Activated CD4-positive, alpha-beta T cell treated with anti-CD3 and anti-CD28 coated beads, Interleukin-2, amount 10 ng/mL, durations not matched to agents 24 days and 14 days (primary cell): ENCODE data around the gene ITGB5. TPM values are rescaled to one million over a fixed set of nuclear protein-coding genes. Genes with fewer than 3 reads are reported as not detected.
"Not testable (repeated sequence)": the region's sequence is repeated elsewhere in the genome, so short reads cannot be mapped to it uniquely, and the experiment has no call there.

Source experiments
- DNase-seq: peaks from one replicate; pipeline ENCODE4 v3.0.0; 2022
- H3K27ac Mint-ChIP-seq: one replicate; pipeline ENCODE4 v1.8.0; 2022; ENCODE audit warnings: mild to moderate bottlenecking, mixed read lengths
- H3K27me3 Mint-ChIP-seq: one replicate; pipeline ENCODE4 v1.8.0; 2022; ENCODE audit warnings: mixed read lengths
- H3K36me3 Mint-ChIP-seq: one replicate; pipeline ENCODE4 v1.8.0; 2022; ENCODE audit warnings: low read depth, mild to moderate bottlenecking, mixed read lengths
- H3K4me1 Mint-ChIP-seq: one replicate; pipeline ENCODE4 v1.8.0; 2021; ENCODE audit warnings: mixed read lengths
- H3K4me3 Mint-ChIP-seq: one replicate; pipeline ENCODE4 v1.8.0; 2022; ENCODE audit warnings: mild to moderate bottlenecking, moderate library complexity, mixed read lengths
- H3K9me3 Mint-ChIP-seq: one replicate; pipeline ENCODE4 v1.8.0; 2021; ENCODE audit warnings: mixed read lengths
- intact Hi-C: fragments of 100-400 bp; cut with micrococcal nuclease; formaldehyde crosslinking; loops from one replicate; pipeline ENCODE4 v1.15.1; 2023
- total RNA-seq: library from RNA; stranded (reverse); gene quantifications from 2 replicates; pipeline ENCODE4 v1.2.3, GENCODE V29; 2022

ITGB5 gene
- total RNA-seq, 1 donor from 2014 or later: 2.1 TPM

- Mint-ChIP-seq H3K9me3 (no peaks in the 10 kb centered on the region), H3K4me1 (no peaks in the 10 kb centered on the region), H3K4me3 (no peak overlapping the region), H3K27me3 (peaks cover 6% of the 10 kb centered on the region), H3K27ac (no peak overlapping the region), H3K36me3 (no peaks in the 10 kb centered on the region)
- intact Hi-C loops: no loop called here
- DNase-seq: no peak
Observed at GRCh38 chr3:124797426-124797945, 89.7 kb downstream of the ITGB5 start.

- no peak overlapping the region for H3K27ac Mint-ChIP-seq
- no peaks in the 10 kb centered on the region for H3K36me3 Mint-ChIP-seq
- DNase-seq: no peak
- no peaks in the 10 kb centered on the region for H3K9me3 Mint-ChIP-seq
- peaks cover 8% of the 10 kb centered on the region for H3K27me3 Mint-ChIP-seq
- no peak overlapping the region for H3K4me3 Mint-ChIP-seq
- H3K4me1 Mint-ChIP-seq: peaks cover 3% of the 10 kb centered on the region
- intact Hi-C loops: no loop called here
Observed at GRCh38 chr3:124796477-124796876, 90.7 kb downstream of the ITGB5 start.

DNA sequence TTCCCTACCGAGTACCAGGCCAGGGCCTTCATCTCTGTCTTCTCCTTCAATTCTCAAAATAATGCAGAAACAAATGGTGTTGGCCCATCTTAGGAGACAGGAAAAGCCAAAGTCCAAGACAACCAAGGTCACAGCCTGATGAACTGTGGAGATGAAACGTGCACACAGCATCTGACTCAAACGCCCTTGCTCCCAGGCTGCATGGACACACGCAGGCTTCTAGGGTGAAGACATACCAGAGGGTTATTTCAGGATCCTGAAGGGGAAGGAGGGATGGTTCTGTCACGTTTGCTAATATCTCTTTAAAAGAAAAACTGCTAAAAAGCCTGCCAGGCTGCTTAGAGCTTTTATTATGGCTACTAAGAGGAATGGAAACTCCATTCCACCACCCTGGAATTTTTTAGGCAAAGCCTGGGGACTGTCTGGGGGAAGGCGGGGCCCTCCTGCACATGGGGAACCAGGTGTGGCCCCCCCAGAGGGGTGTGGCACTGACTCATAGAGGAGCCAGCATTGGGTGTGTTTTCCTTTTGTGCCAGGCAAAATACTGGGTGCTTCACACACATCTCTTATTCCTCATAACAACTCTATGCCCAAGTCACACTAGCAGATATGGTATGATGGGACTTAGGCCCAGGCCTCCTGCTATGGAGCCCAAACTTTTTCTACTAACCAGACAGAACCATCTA is 94.0 kb downstream of the ITGB5 start:
- no peaks in the 10 kb centered on the region for H3K36me3 Mint-ChIP-seq
- H3K27me3 Mint-ChIP-seq: peaks cover 8% of the 10 kb centered on the region
- no peak overlapping the region for H3K4me3 Mint-ChIP-seq
- peaks cover 3% of the 10 kb centered on the region for H3K4me1 Mint-ChIP-seq
- intact Hi-C loops: no loop called here
- no peaks in the 10 kb centered on the region for H3K9me3 Mint-ChIP-seq
- H3K27ac Mint-ChIP-seq: no peak overlapping the region
- no peak for DNase-seq

DNA sequence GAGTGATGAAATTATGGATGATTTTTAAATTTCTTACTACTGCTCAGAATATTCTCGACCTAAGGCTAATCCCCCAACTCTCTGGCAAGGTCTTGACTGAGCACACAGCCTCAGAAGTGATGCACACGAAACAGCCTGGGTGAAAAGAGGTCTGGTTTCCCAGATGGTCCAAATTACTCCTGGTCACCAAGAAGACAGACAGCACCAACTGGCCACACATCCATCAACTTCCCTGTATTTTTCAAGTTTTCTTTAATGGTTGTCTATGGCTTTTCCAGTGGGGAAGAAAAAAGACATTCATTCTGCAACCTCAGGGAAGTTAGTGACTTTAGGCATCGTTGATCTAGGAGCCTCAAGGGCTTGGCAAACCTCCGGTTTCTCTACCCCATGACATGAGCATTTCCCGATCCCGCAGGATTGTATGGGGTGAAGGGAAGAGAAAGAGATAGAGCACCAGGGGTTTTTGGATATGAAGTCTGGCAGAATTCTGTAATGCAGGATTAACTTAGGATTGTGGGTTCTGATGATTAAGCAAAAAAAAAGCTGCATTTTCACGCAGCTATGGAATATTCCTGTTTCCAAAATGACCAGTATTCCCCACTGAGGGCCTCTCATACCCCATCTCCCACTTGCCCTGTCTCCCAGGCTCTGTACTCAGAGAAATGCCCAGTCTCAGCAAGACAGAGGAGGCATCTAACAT is 94.7 kb downstream of the ITGB5 start:
- H3K27me3 Mint-ChIP-seq: peaks cover 8% of the 10 kb centered on the region
- no peaks in the 10 kb centered on the region for H3K9me3 Mint-ChIP-seq
- intact Hi-C loops: no loop called here
- H3K4me3 Mint-ChIP-seq: no peak overlapping the region
- H3K4me1 Mint-ChIP-seq: peaks cover 3% of the 10 kb centered on the region
- no peak overlapping the region for H3K27ac Mint-ChIP-seq
- no peak for DNase-seq
- H3K36me3 Mint-ChIP-seq: no peaks in the 10 kb centered on the region

- Mint-ChIP-seq H3K4me3 (no peak overlapping the region), H3K4me1 (peaks cover 9% of the 10 kb centered on the region), H3K9me3 (no peaks in the 10 kb centered on the region), H3K36me3 (no peaks in the 10 kb centered on the region), H3K27ac (no peak overlapping the region), H3K27me3 (peaks cover 8% of the 10 kb centered on the region)
- intact Hi-C loops: no loop called here
- no peak for DNase-seq
Observed at GRCh38 chr3:124791639-124792151, 95.5 kb downstream of the ITGB5 start.

- DNase-seq: no peak
- H3K36me3 Mint-ChIP-seq: no peaks in the 10 kb centered on the region
- no peak overlapping the region for H3K4me3 Mint-ChIP-seq
- intact Hi-C loops: no loop called here
- peaks cover 8% of the 10 kb centered on the region for H3K27me3 Mint-ChIP-seq
- no peaks in the 10 kb centered on the region for H3K9me3 Mint-ChIP-seq
- H3K4me1 Mint-ChIP-seq: peaks cover 13% of the 10 kb centered on the region
- no peak overlapping the region for H3K27ac Mint-ChIP-seq
Observed at GRCh38 chr3:124791142-124791541, 96.0 kb downstream of the ITGB5 start.

- intact Hi-C loops: loop anchor here (5.0 kb wide), 1 partner anchor 98 kb away; the partner anchor contains the start of gene ITGB5
- not testable (repeated sequence) for H3K36me3 Mint-ChIP-seq, H3K27me3 Mint-ChIP-seq, H3K4me3 Mint-ChIP-seq, H3K9me3 Mint-ChIP-seq, DNase-seq, H3K27ac Mint-ChIP-seq
- H3K4me1 Mint-ChIP-seq: peaks cover 15% of the 10 kb centered on the region
Observed at GRCh38 chr3:124789103-124789502, 98.1 kb downstream of the ITGB5 start.

- no peak for DNase-seq
- intact Hi-C loops: loop anchor here (5.0 kb wide), 1 partner anchor 99 kb away; the partner anchor contains the start of gene ITGB5
- Mint-ChIP-seq H3K4me3 (no peak overlapping the region), H3K4me1 (peaks cover 15% of the 10 kb centered on the region), H3K36me3 (no peaks in the 10 kb centered on the region), H3K27ac (no peak overlapping the region), H3K9me3 (no peaks in the 10 kb centered on the region), H3K27me3 (peaks cover 8% of the 10 kb centered on the region)
Observed at GRCh38 chr3:124788254-124788745, 98.9 kb downstream of the ITGB5 start.

DNA sequence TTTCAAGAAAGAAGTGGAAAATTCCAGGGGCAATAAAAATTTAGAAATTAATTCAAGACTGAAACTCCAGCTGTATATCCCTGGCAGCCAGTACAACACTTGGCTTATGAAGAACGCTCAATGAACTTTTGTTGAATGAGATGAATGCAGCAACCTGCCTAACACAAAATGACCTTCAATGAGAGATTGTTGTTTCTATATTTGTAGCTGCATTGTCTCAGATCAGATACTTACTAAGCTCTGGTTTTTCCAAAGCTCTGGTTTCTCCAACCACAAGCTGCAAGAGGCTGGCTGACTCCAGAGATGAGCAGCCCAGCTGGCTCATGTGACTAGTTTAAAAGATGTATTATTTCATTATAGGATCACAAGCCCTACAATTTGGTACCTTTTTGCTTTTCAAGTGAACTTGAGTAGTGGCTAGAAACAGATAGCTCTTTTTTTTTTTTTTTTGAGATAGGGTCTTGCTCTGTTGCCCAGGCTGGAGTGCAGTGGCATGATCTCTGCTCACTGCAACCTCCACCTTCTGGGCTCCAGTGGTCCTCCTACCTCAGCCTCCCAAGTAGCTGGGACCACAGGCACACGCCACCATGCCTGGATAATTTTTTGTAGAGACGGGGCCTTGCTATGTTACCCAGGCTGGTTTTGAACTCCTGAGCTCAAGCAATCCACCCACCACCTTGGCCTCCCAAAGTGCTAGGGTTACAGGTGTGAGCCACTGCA is 99.5 kb downstream of the ITGB5 start:
- no peak overlapping the region for H3K4me3 Mint-ChIP-seq
- H3K9me3 Mint-ChIP-seq: no peaks in the 10 kb centered on the region
- no peak for DNase-seq
- intact Hi-C loops: loop anchor here (5.0 kb wide), 1 partner anchor 100 kb away; the partner anchor contains the start of gene ITGB5
- H3K4me1 Mint-ChIP-seq: peaks cover 15% of the 10 kb centered on the region
- H3K27me3 Mint-ChIP-seq: peaks cover 4% of the 10 kb centered on the region
- H3K36me3 Mint-ChIP-seq: no peaks in the 10 kb centered on the region
- no peak overlapping the region for H3K27ac Mint-ChIP-seq

- no peak overlapping the region for H3K4me3 Mint-ChIP-seq
- no peaks in the 10 kb centered on the region for H3K36me3 Mint-ChIP-seq
- peaks cover 1% of the 10 kb centered on the region for H3K27me3 Mint-ChIP-seq
- H3K27ac Mint-ChIP-seq: peak overlapping the region; percentile 34
- peaks cover 13% of the 10 kb centered on the region for H3K4me1 Mint-ChIP-seq
- no peaks in the 10 kb centered on the region for H3K9me3 Mint-ChIP-seq
- intact Hi-C loops: loop anchor here (5.0 kb wide), 1 partner anchor 101 kb away; the partner anchor contains the start of gene ITGB5
- DNase-seq: no peak
Observed at GRCh38 chr3:124786511-124787241, 100.5 kb downstream of the ITGB5 start.

GRCh38 chr3:124785973-124786372 is 101.2 kb downstream of the ITGB5 start:
- intact Hi-C loops: loop anchor here (5.0 kb wide), 1 partner anchor 101 kb away; the partner anchor contains the start of gene ITGB5
- Mint-ChIP-seq H3K36me3 (no peaks in the 10 kb centered on the region), H3K9me3 (no peaks in the 10 kb centered on the region), H3K27me3 (peaks cover 3% of the 10 kb centered on the region), H3K4me3 (no peak overlapping the region), H3K4me1 (peaks cover 16% of the 10 kb centered on the region), H3K27ac (no peak overlapping the region)
- no peak for DNase-seq

GRCh38 chr3:124784686-124785382 is 102.3 kb downstream of the ITGB5 start:
- Mint-ChIP-seq H3K27ac (no peak overlapping the region), H3K27me3 (peaks cover 3% of the 10 kb centered on the region), H3K4me3 (no peak overlapping the region), H3K4me1 (peaks cover 22% of the 10 kb centered on the region), H3K9me3 (no peaks in the 10 kb centered on the region), H3K36me3 (no peaks in the 10 kb centered on the region)
- intact Hi-C loops: loop anchor here (5.0 kb wide), 1 partner anchor 102 kb away; the partner anchor contains the start of gene ITGB5
- no peak for DNase-seq
